Measurements from ENCODE around the gene AGTPBP1.

AGTPBP1 gene

GRCh38 chr9:85716031-85716877 is 25.5 kb downstream of the AGTPBP1 start:
- Histone ChIP-seq H3K27ac (ENCODE audit: low read length) (no peak overlapping the region), H3K36me3 (ENCODE audit: control insufficient read depth in 1 of 2, insufficient read depth in 2 of 2, low read length in 2 of 2) (no peaks in the 10 kb centered on the region), H3K4me3 (ENCODE audit: low read depth in 1 of 2, low read length in 2 of 2) (no peak overlapping the region), H3K4me1 (ENCODE audit: control insufficient read depth in 1 of 2, insufficient read depth in 2 of 2, low read length in 2 of 2) (no peaks in the 10 kb centered on the region), H3K27me3 (ENCODE audit: low read depth, low read length) (no peaks in the 10 kb centered on the region), H3K9me3 (ENCODE audit: control insufficient read depth in 1 of 2, low read length in 2 of 2) (no peaks in the 10 kb centered on the region)

- Histone ChIP-seq H3K4me1 (ENCODE audit: control insufficient read depth in 1 of 2, insufficient read depth in 2 of 2, low read length in 2 of 2) (no peaks in the 10 kb centered on the region), H3K27ac (ENCODE audit: low read length) (no peak overlapping the region), H3K9me3 (ENCODE audit: control insufficient read depth in 1 of 2, low read length in 2 of 2) (no peaks in the 10 kb centered on the region), H3K36me3 (ENCODE audit: control insufficient read depth in 1 of 2, insufficient read depth in 2 of 2, low read length in 2 of 2) (no peaks in the 10 kb centered on the region), H3K4me3 (ENCODE audit: low read depth in 1 of 2, low read length in 2 of 2) (no peak overlapping the region), H3K27me3 (ENCODE audit: low read depth, low read length) (no peaks in the 10 kb centered on the region)
Measured at GRCh38 chr9:85715587-85715986, 26.2 kb downstream of the AGTPBP1 start.

- peaks cover 0 to 2% of the 10 kb centered on the region in 2 donors for H3K36me3 ChIP-seq (ENCODE audit: control insufficient read depth in 1 of 2, insufficient read depth in 2 of 2, low read length in 2 of 2)
- H3K27ac ChIP-seq (ENCODE audit: low read length), result no peak overlapping the region
- no peak overlapping the region for H3K4me3 ChIP-seq (ENCODE audit: low read depth in 1 of 2, low read length in 2 of 2)
- H3K9me3 ChIP-seq (ENCODE audit: control insufficient read depth in 1 of 2, low read length in 2 of 2), result no peaks in the 10 kb centered on the region
- H3K4me1 ChIP-seq (ENCODE audit: control insufficient read depth in 1 of 2, insufficient read depth in 2 of 2, low read length in 2 of 2), result no peaks in the 10 kb centered on the region
- no peaks in the 10 kb centered on the region for H3K27me3 ChIP-seq (ENCODE audit: low read depth, low read length)
Measured at GRCh38 chr9:85713897-85714296, 27.9 kb downstream of the AGTPBP1 start.

GRCh38 chr9:85704744-85705143 is 37.0 kb downstream of the AGTPBP1 start:
- peaks cover 0 to 4% of the 10 kb centered on the region in 2 donors for H3K36me3 ChIP-seq (ENCODE audit: control insufficient read depth in 1 of 2, insufficient read depth in 2 of 2, low read length in 2 of 2)
- H3K27ac ChIP-seq (ENCODE audit: low read length), result no peak overlapping the region
- no peak overlapping the region for H3K4me3 ChIP-seq (ENCODE audit: low read depth in 1 of 2, low read length in 2 of 2)
- no peaks in the 10 kb centered on the region for H3K9me3 ChIP-seq (ENCODE audit: control insufficient read depth in 1 of 2, low read length in 2 of 2)
- no peaks in the 10 kb centered on the region for H3K27me3 ChIP-seq (ENCODE audit: low read depth, low read length)
- H3K4me1 ChIP-seq (ENCODE audit: control insufficient read depth in 1 of 2, insufficient read depth in 2 of 2, low read length in 2 of 2), result no peaks in the 10 kb centered on the region

GRCh38 chr9:85703398-85703797 is 38.4 kb downstream of the AGTPBP1 start:
- Histone ChIP-seq H3K9me3 (ENCODE audit: control insufficient read depth in 1 of 2, low read length in 2 of 2) (no peaks in the 10 kb centered on the region), H3K27me3 (ENCODE audit: low read depth, low read length) (no peaks in the 10 kb centered on the region), H3K36me3 (ENCODE audit: control insufficient read depth in 1 of 2, insufficient read depth in 2 of 2, low read length in 2 of 2) (no peaks in the 10 kb centered on the region), H3K4me1 (ENCODE audit: control insufficient read depth in 1 of 2, insufficient read depth in 2 of 2, low read length in 2 of 2) (no peaks in the 10 kb centered on the region), H3K27ac (ENCODE audit: low read length) (no peak overlapping the region), H3K4me3 (ENCODE audit: low read depth in 1 of 2, low read length in 2 of 2) (no peak overlapping the region)

- Histone ChIP-seq H3K27ac (ENCODE audit: low read length) (no peak overlapping the region), H3K36me3 (ENCODE audit: control insufficient read depth in 1 of 2, insufficient read depth in 2 of 2, low read length in 2 of 2) (no peaks in the 10 kb centered on the region), H3K9me3 (ENCODE audit: control insufficient read depth in 1 of 2, low read length in 2 of 2) (no peaks in the 10 kb centered on the region), H3K4me1 (ENCODE audit: control insufficient read depth in 1 of 2, insufficient read depth in 2 of 2, low read length in 2 of 2) (no peaks in the 10 kb centered on the region), H3K4me3 (ENCODE audit: low read depth in 1 of 2, low read length in 2 of 2) (no peak overlapping the region), H3K27me3 (ENCODE audit: low read depth, low read length) (no peaks in the 10 kb centered on the region)
Measured at GRCh38 chr9:85702726-85703289, 38.9 kb downstream of the AGTPBP1 start.

GRCh38 chr9:85702191-85702590 is 39.6 kb downstream of the AGTPBP1 start:
- no peak overlapping the region for H3K27ac ChIP-seq (ENCODE audit: low read length)
- no peaks in the 10 kb centered on the region for H3K4me1 ChIP-seq (ENCODE audit: control insufficient read depth in 1 of 2, insufficient read depth in 2 of 2, low read length in 2 of 2)
- no peaks in the 10 kb centered on the region for H3K9me3 ChIP-seq (ENCODE audit: control insufficient read depth in 1 of 2, low read length in 2 of 2)
- H3K27me3 ChIP-seq (ENCODE audit: low read depth, low read length), result no peaks in the 10 kb centered on the region
- no peak overlapping the region for H3K4me3 ChIP-seq (ENCODE audit: low read depth in 1 of 2, low read length in 2 of 2)
- H3K36me3 ChIP-seq (ENCODE audit: control insufficient read depth in 1 of 2, insufficient read depth in 2 of 2, low read length in 2 of 2), result no peaks in the 10 kb centered on the region

GRCh38 chr9:85700330-85700729 is 41.4 kb downstream of the AGTPBP1 start:
- no peaks in the 10 kb centered on the region for H3K36me3 ChIP-seq (ENCODE audit: control insufficient read depth in 1 of 2, insufficient read depth in 2 of 2, low read length in 2 of 2)
- H3K4me1 ChIP-seq (ENCODE audit: control insufficient read depth in 1 of 2, insufficient read depth in 2 of 2, low read length in 2 of 2), result no peaks in the 10 kb centered on the region
- no peaks in the 10 kb centered on the region for H3K9me3 ChIP-seq (ENCODE audit: control insufficient read depth in 1 of 2, low read length in 2 of 2)
- no peak overlapping the region for H3K4me3 ChIP-seq (ENCODE audit: low read depth in 1 of 2, low read length in 2 of 2)
- H3K27ac ChIP-seq (ENCODE audit: low read length), result no peak overlapping the region
- H3K27me3 ChIP-seq (ENCODE audit: low read depth, low read length), result no peaks in the 10 kb centered on the region

- Histone ChIP-seq H3K27ac (ENCODE audit: low read length) (no peak overlapping the region), H3K36me3 (ENCODE audit: control insufficient read depth in 1 of 2, insufficient read depth in 2 of 2, low read length in 2 of 2) (peaks cover 0 to 3% of the 10 kb centered on the region in 2 donors), H3K9me3 (ENCODE audit: control insufficient read depth in 1 of 2, low read length in 2 of 2) (no peaks in the 10 kb centered on the region), H3K27me3 (ENCODE audit: low read depth, low read length) (no peaks in the 10 kb centered on the region), H3K4me3 (ENCODE audit: low read depth in 1 of 2, low read length in 2 of 2) (no peak overlapping the region), H3K4me1 (ENCODE audit: control insufficient read depth in 1 of 2, insufficient read depth in 2 of 2, low read length in 2 of 2) (no peaks in the 10 kb centered on the region)
Measured at GRCh38 chr9:85688361-85688760, 53.4 kb downstream of the AGTPBP1 start.

GRCh38 chr9:85685081-85685480 is 56.7 kb downstream of the AGTPBP1 start:
- Histone ChIP-seq H3K27me3 (ENCODE audit: low read depth, low read length) (no peaks in the 10 kb centered on the region), H3K4me3 (ENCODE audit: low read depth in 1 of 2, low read length in 2 of 2) (no peak overlapping the region), H3K9me3 (ENCODE audit: control insufficient read depth in 1 of 2, low read length in 2 of 2) (no peaks in the 10 kb centered on the region), H3K27ac (ENCODE audit: low read length) (no peak overlapping the region), H3K36me3 (ENCODE audit: control insufficient read depth in 1 of 2, insufficient read depth in 2 of 2, low read length in 2 of 2) (no peaks in the 10 kb centered on the region), H3K4me1 (ENCODE audit: control insufficient read depth in 1 of 2, insufficient read depth in 2 of 2, low read length in 2 of 2) (no peaks in the 10 kb centered on the region)

- no peaks in the 10 kb centered on the region for H3K9me3 ChIP-seq (ENCODE audit: control insufficient read depth in 1 of 2, low read length in 2 of 2)
- H3K27me3 ChIP-seq (ENCODE audit: low read depth, low read length), result no peaks in the 10 kb centered on the region
- H3K27ac ChIP-seq (ENCODE audit: low read length), result no peak overlapping the region
- H3K4me1 ChIP-seq (ENCODE audit: control insufficient read depth in 1 of 2, insufficient read depth in 2 of 2, low read length in 2 of 2), result no peaks in the 10 kb centered on the region
- H3K36me3 ChIP-seq (ENCODE audit: control insufficient read depth in 1 of 2, insufficient read depth in 2 of 2, low read length in 2 of 2), result peaks cover 0 to 14% of the 10 kb centered on the region in 2 donors
- H3K4me3 ChIP-seq (ENCODE audit: low read depth in 1 of 2, low read length in 2 of 2), result no peak overlapping the region
Measured at GRCh38 chr9:85676790-85677189, 65.0 kb downstream of the AGTPBP1 start.

Measured in muscle layer of duodenum (tissue), 2 donors.